GM21737 (cell line): ENCODE measurements around the gene MYO5B.

Experiments used
- ATAC-seq: cut with Tn5 transposase; IDR thresholded peaks from one replicate; pipeline ENCODE4 v1.9.1; 2021; ENCODE audit warnings: mild to moderate bottlenecking, moderate library complexity; ENCODE audit not compliant: unreplicated experiment

MYO5B gene

DNA sequence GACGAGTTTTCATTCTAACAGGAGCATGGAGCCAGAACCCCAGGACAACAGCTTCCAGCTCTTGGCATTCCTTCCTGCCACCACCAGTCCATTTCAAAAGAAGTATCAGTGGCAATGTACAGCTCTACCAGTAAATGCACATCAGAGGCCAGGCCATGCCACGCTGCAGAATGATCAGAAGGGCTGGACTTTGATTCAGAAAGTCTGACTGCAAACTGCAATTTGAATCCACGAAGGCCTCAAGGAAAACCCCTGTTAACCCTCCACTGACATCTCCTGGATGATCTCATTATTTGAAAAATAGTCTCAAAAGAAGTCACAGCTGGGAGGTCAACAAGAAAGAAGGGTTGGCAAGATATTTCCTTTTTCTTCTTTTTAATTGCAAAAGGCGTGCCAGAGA lies 119.2 kb downstream of the MYO5B start:
- no peak for ATAC-seq

DNA sequence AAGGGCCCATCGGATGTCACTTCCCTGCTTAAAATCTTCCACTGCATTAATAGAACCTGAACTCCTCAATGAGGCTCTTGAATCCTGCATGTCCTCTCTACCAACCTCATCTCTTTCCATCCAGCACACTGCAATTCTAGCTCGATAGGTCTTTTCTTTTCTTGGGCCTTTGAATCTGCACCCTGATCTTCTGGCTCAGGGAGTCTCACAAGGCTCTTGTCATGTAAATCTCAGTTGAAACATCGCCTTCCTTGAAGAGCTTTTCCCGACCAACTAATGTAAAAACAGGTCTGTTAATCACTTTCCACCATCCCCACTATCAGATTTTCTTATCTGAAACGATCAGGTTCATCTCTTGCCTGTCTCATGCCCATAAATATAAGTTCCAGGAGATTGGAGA lies 120.5 kb downstream of the MYO5B start:
- no peak for ATAC-seq

- ATAC-seq, result no peak
Observed at GRCh38 chr18:50073319-50073718, 121.6 kb downstream of the MYO5B start.

- ATAC-seq, result no peak
Observed at GRCh38 chr18:50072146-50072545, 122.8 kb downstream of the MYO5B start.

GRCh38 chr18:50071397-50071796 lies 123.5 kb downstream of the MYO5B start:
- ATAC-seq, result no peak

DNA sequence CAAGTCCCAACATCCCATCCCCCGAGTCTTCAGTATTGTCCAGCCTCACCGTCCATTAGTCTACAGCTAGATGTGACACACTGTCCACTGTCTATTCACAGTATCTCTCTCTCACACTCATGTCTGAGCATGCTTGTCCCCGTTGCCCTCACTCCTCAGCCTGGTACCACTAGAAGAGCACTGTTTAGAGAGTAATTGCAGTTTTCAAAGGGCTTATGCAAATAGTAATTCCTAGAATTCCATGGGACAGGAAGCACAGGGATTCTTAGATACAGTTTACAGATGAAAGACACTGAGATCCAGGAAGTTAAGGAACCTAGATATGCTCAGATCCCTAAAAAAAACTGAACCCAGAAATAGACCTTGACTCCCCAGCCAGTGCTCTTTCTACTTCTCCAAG lies 125.5 kb downstream of the MYO5B start:
- ATAC-seq, result no peak

DNA sequence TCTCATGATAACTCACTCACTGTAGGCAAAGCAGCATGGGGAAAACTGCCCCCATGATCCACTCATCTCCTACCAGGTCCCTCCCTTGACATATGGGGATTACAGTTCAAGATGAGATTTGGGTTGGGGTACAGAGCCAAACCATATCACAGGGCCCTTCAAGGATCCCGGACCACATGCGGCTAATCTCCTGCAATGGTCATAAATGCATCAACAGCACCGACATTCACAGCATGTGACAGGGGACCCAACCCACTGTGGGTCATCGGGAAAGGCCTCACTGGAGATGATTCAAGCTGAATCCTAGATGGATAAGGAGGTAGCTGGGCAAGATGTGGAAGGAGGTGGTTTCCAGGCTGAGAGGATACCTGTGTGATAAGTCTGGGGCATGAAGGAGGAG lies 129.4 kb downstream of the MYO5B start:
- no peak for ATAC-seq

DNA sequence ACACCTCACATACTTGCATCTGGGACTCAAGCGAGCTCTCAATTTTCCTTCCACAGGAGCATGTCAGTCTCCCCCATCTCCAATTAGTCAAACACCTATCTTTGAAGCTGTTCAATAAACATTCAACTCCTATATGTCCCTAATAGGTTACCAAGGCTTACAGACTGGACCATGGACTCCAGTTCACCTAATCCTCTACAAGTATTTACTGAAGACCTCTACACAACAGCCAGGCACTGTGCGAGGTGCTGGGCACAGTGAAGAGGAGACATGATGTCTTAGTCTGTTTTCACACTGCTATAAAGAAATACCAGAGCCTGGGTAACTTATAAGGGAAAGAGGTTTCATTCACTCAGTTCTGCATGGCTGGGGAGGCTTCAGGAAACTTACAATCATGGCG lies 129.9 kb downstream of the MYO5B start:
- ATAC-seq, result no peak

DNA sequence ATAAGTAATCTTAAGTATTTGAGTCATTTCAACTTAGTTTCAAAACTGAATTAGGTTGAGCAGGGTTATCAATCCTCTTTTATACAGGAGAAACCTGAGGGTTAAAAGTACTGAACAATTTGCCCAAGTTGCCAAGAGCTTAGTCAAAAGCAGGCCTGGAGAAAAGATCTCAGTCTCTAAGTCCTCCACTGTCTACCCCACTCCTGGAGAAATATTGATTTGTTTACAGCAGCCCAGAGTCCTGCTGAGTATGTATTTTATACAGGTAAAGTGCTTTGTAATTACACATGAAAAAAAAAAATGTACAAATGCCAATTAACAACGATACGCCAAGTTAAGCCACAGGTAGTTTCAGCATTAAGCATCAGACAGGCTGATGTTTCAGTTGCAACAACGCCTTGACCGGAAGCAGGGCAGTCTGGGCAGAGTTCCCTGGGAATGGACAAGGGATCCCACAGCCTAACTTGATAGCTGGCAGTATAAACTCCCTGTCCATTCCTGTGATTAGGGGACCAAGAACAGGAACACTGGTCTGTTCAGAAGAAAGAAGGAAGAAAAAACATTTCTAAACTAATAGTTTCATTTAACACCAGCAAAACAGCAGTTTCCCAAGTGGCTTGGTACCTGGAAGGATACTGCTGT lies 132.9 kb downstream of the MYO5B start:
- no peak for ATAC-seq

- ATAC-seq, result no peak
Observed at GRCh38 chr18:50060822-50061221, 134.1 kb downstream of the MYO5B start.

DNA sequence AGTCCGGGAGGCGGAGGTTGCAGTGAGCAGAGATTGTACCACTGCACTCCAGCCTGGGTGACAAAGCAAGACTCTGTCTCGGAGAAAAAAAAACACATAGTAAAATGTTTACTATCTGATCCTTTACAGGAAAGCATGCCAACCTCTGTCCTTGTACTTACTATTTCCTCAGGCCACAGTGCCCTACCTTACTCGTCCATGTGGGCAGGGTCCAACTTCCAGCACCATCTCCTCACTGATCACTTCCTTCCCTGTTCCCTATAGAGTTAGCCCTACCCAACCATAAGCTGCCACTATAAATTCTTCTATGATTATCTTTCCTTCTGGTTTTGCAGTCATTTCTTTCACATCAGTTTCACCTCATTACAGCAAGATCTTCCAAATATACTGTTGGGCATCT lies 136.2 kb downstream of the MYO5B start:
- no peak for ATAC-seq

GRCh38 chr18:50057009-50057408 lies 137.9 kb downstream of the MYO5B start:
- ATAC-seq, result no peak

GRCh38 chr18:50056185-50056584 lies 138.8 kb downstream of the MYO5B start:
- no peak for ATAC-seq

- no peak for ATAC-seq
Observed at GRCh38 chr18:50055488-50055887, 139.5 kb downstream of the MYO5B start.

DNA sequence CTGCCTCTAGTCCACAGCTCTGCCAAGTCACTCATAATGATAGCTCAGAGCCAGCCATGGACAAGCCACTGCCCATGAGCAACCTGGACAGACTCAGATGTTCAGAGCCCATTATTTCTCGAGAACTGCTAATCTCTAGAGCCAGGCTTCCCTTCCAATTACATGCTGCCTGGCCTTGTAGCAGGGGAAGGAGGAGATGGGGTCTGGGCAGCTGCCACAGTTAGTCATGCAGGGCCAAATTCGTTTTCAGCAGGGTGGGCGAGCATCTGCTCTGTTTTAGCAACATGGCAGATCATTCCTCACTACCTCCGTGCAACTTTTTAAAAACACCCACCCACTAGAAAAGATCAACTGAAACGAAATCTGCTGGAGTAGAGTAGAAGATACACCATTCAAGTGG lies 141.8 kb downstream of the MYO5B start:
- ATAC-seq, result no peak

GRCh38 chr18:50051288-50051687 lies 143.7 kb downstream of the MYO5B start:
- ATAC-seq, result no peak

DNA sequence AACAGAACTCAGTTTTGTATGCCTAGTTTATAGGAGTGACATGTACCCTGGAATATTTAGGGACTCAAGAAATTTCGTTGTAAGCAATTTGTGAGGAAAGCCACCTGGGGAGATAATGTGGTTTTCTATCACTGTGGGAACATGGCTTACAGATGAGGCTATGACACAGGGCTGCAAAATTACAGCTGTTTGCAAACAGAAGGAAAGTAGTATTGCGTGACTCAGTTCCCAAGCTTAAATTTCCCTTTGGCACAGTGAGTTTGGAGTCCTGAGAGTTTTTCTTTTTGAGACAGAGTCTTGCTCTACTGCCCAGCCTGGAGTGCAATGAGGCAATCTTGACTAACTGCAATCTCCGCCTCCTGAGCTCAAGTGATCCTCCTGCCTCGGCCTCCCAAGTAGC lies 149.8 kb downstream of the MYO5B start:
- ATAC-seq, result no peak

DNA sequence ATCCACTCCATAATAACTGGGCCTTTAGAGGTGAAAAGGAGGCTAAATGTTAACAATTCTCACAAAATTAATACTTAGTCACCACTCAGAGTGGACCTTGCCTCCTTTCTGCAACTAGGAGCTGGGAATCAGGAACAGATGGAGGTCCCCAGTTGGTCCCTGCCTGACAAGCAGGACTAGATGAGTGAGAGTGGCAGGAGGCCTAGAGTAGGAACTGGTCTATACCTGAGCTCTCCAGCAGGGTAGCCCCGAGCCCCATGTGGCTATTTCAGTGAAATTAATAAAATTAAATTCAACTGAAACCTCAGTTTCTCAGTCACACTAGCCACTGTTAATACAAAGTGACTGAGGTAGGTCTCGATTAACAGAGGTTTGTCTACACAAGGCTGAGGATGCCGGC lies 150.5 kb downstream of the MYO5B start:
- no peak for ATAC-seq

- ATAC-seq, result no peak
Observed at GRCh38 chr18:50042611-50043010, 152.3 kb downstream of the MYO5B start.

DNA sequence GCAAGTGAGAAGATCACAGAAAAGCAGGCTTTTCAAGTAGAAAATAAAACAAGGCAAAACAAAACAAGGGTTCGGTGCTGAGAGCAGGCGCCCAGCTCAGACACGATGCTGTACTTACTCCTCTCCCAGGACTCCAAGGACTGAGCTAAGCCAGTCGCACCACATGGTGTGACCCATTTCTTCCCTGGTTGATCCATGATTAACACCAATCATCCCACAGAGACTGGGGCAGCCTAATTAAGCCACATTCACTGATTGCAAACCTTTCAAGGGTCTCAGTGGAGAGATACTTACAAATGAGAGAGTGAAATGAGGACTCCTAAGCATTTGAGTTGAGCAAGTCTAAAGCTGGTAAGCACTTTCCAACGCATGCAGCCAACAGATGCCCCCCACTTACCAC lies 155.2 kb downstream of the MYO5B start:
- ATAC-seq, result no peak

- no peak for ATAC-seq
Observed at GRCh38 chr18:50038448-50038847, 156.5 kb downstream of the MYO5B start.

GRCh38 chr18:50034029-50034428 lies 160.9 kb downstream of the MYO5B start:
- no peak for ATAC-seq

GRCh38 chr18:50033004-50033403 lies 161.9 kb downstream of the MYO5B start:
- no peak for ATAC-seq
